ENCODE measurements around the gene MLH3. TPM values are rescaled to one million over a fixed set of nuclear protein-coding genes. Genes with fewer than 3 reads are reported as not detected.

MLH3 gene
- total RNA-seq, 1 donor from 2014 or later, result 12.9 TPM

GRCh38 chr14:75067212-75067611 lies 15.9 kb upstream of the MLH3 start:
- Mint-ChIP-seq H3K27me3 (ENCODE audit: low read depth, unreplicated experiment) (no peaks in the 10 kb centered on the region), H3K27ac (ENCODE audit: unreplicated experiment) (no peak overlapping the region), H3K36me3 (ENCODE audit: low read depth, unreplicated experiment) (no peaks in the 10 kb centered on the region), H3K4me3 (ENCODE audit: unreplicated experiment) (no peak overlapping the region), H3K4me1 (ENCODE audit: low read depth, unreplicated experiment) (no peaks in the 10 kb centered on the region), H3K9me3 (ENCODE audit: unreplicated experiment) (no peaks in the 10 kb centered on the region)
- FAIRE-seq, result no peak
- Histone ChIP-seq H4K20me1 (ENCODE audit: insufficient read depth, low read length) (no peaks in the 10 kb centered on the region), H3K36me3 (ENCODE audit: insufficient read depth, low read length) (no peaks in the 10 kb centered on the region), H3K27me3 (ENCODE audit: insufficient read depth, low read length) (no peaks in the 10 kb centered on the region), H3K4me3 (ENCODE audit: insufficient read depth, low read depth, low read length) (no peak overlapping the region), H3K4me2 (ENCODE audit: low read length) (no peak overlapping the region), H2AFZ (ENCODE audit: low read depth, low read length) (no peak overlapping the region), H3K9me3 (ENCODE audit: insufficient read depth, low read depth, low read length) (no peaks in the 10 kb centered on the region), H3K27ac (ENCODE audit: low read depth, low read length) (no peak overlapping the region), H3K79me2 (ENCODE audit: insufficient read depth, low read length) (peaks cover 10% of the 10 kb centered on the region), H3K9ac (ENCODE audit: low read length) (no peak overlapping the region), H3K4me1 (ENCODE audit: insufficient read depth, low read length) (peaks cover 16% of the 10 kb centered on the region)
- TF ChIP-seq EZH2 (IDR thresholded peaks at IDR 0.05; ENCODE audit: insufficient read depth, low read length) (no peak), CTCF (IDR thresholded peaks at IDR 0.05; ENCODE audit: insufficient read depth, low read depth, low read length) (no peak)
- no peak for DNase-seq (ENCODE audit: low read depth)

- no peaks in the 10 kb centered on the region for H4K20me1 ChIP-seq (ENCODE audit: insufficient read depth, low read length)
- no peaks in the 10 kb centered on the region for H3K27me3 ChIP-seq (ENCODE audit: insufficient read depth, low read length)
- TF ChIP-seq EZH2 (IDR thresholded peaks at IDR 0.05; ENCODE audit: insufficient read depth, low read length) (no peak), CTCF (IDR thresholded peaks at IDR 0.05; ENCODE audit: insufficient read depth, low read depth, low read length) (no peak)
- DNase-seq (ENCODE audit: low read depth) (no peak), FAIRE-seq (no peak)
- H3K27ac ChIP-seq (ENCODE audit: low read depth, low read length), result no peak overlapping the region
- peaks cover 16% of the 10 kb centered on the region for H3K4me1 ChIP-seq (ENCODE audit: insufficient read depth, low read length)
- H3K4me2 ChIP-seq (ENCODE audit: low read length), result no peak overlapping the region
- no peaks in the 10 kb centered on the region for H3K36me3 Mint-ChIP-seq (ENCODE audit: low read depth, unreplicated experiment)
- H3K27ac Mint-ChIP-seq (ENCODE audit: unreplicated experiment), result no peak overlapping the region
- no peaks in the 10 kb centered on the region for H3K9me3 Mint-ChIP-seq (ENCODE audit: unreplicated experiment)
- H2AFZ ChIP-seq (ENCODE audit: low read depth, low read length), result no peak overlapping the region
- H3K4me3 Mint-ChIP-seq (ENCODE audit: unreplicated experiment), result no peak overlapping the region
- H3K36me3 ChIP-seq (ENCODE audit: insufficient read depth, low read length), result no peaks in the 10 kb centered on the region
- H3K27me3 Mint-ChIP-seq (ENCODE audit: low read depth, unreplicated experiment), result no peaks in the 10 kb centered on the region
- H3K9me3 ChIP-seq (ENCODE audit: insufficient read depth, low read depth, low read length), result no peaks in the 10 kb centered on the region
- H3K9ac ChIP-seq (ENCODE audit: low read length), result no peak overlapping the region
- H3K79me2 ChIP-seq (ENCODE audit: insufficient read depth, low read length), result peaks cover 10% of the 10 kb centered on the region
- H3K4me3 ChIP-seq (ENCODE audit: insufficient read depth, low read depth, low read length), result no peak overlapping the region
- no peaks in the 10 kb centered on the region for H3K4me1 Mint-ChIP-seq (ENCODE audit: low read depth, unreplicated experiment)
These were observed 15.4 kb upstream of the MLH3 start for GRCh38 chr14:75066691-75067090.

GRCh38 chr14:75064205-75064567 lies 12.9 kb upstream of the MLH3 start:
- Histone ChIP-seq H3K27ac (ENCODE audit: low read depth, low read length) (no peak overlapping the region), H3K9ac (ENCODE audit: low read length) (peak overlapping the region; percentile 80), H3K4me2 (ENCODE audit: low read length) (peak overlapping the region; percentile 95), H3K4me1 (ENCODE audit: insufficient read depth, low read length) (peaks cover 9% of the 10 kb centered on the region), H3K4me3 (ENCODE audit: insufficient read depth, low read depth, low read length) (peak overlapping the region; percentile 78), H3K36me3 (ENCODE audit: insufficient read depth, low read length) (no peaks in the 10 kb centered on the region), H3K79me2 (ENCODE audit: insufficient read depth, low read length) (peaks cover 13% of the 10 kb centered on the region), H3K9me3 (ENCODE audit: insufficient read depth, low read depth, low read length) (no peaks in the 10 kb centered on the region), H4K20me1 (ENCODE audit: insufficient read depth, low read length) (no peaks in the 10 kb centered on the region), H2AFZ (ENCODE audit: low read depth, low read length) (peak overlapping the region; percentile 82), H3K27me3 (ENCODE audit: insufficient read depth, low read length) (no peaks in the 10 kb centered on the region)
- FAIRE-seq (no peak), DNase-seq (ENCODE audit: low read depth) (no peak)
- H3K27ac Mint-ChIP-seq (ENCODE audit: unreplicated experiment), result peak overlapping the region; percentile 28
- no peaks in the 10 kb centered on the region for H3K4me1 Mint-ChIP-seq (ENCODE audit: low read depth, unreplicated experiment)
- H3K4me3 Mint-ChIP-seq (ENCODE audit: unreplicated experiment), result peak overlapping the region; percentile 97
- no peak for TF ChIP-seq CTCF (IDR thresholded peaks at IDR 0.05; ENCODE audit: insufficient read depth, low read depth, low read length)
- H3K27me3 Mint-ChIP-seq (ENCODE audit: low read depth, unreplicated experiment), result no peaks in the 10 kb centered on the region
- no peaks in the 10 kb centered on the region for H3K9me3 Mint-ChIP-seq (ENCODE audit: unreplicated experiment)
- H3K36me3 Mint-ChIP-seq (ENCODE audit: low read depth, unreplicated experiment), result no peaks in the 10 kb centered on the region

Measured in astrocyte (in vitro differentiated cells and primary cell).